Cardiac muscle cell (in vitro differentiated cells and primary cell): Measurements from ENCODE around the gene ERCC6L. TPM values are rescaled to one million over a fixed set of nuclear protein-coding genes. Genes with fewer than 3 reads are reported as not detected.

Source experiments
- DNase-seq, 2 donors: peaks; one replicate each; pipeline versions ENCODE4 v3.0.0 to v3.0.0-alpha.2; 2010 to 2017; ENCODE audit warnings: low read depth in 1 of 2, low spot score in 1 of 2
- H3K27ac ChIP-seq: fragments of 200-600 bp; sonication (generic); 2 replicates; pipeline ENCODE4 v1.5.1; 2016
- H3K27me3 ChIP-seq: fragments of 200-600 bp; sonication (generic); 2 replicates; pipeline ENCODE4 v1.6.0; 2016; ENCODE audit warnings: control low read depth
- H3K36me3 ChIP-seq: fragments of 200-600 bp; sonication (generic); 2 replicates; pipeline ENCODE4 v1.5.1; 2016; ENCODE audit warnings: control low read depth
- H3K4me1 ChIP-seq: fragments of 200-600 bp; sonication (generic); 2 replicates; pipeline ENCODE4 v1.8.1; 2017; ENCODE audit warnings: low read depth, mild to moderate bottlenecking, mixed run types
- H3K4me3 ChIP-seq: fragments of 200-600 bp; sonication (generic); 2 replicates; pipeline ENCODE4 v1.5.1; 2016; ENCODE audit warnings: mild to moderate bottlenecking
- H3K9me3 ChIP-seq: fragments of 200-600 bp; sonication (generic); 2 replicates; pipeline ENCODE4 v1.5.1; 2017; ENCODE audit warnings: low read depth, mild to moderate bottlenecking, control low read depth
- polyA plus RNA-seq: library from polyadenylated mRNA; unstranded; fragments of >200 nt; fragmentation: Nextera tagmentation; extraction: Ambion mirVana; gene quantifications from 2 replicates; pipeline ENCODE4 v1.2.1, GENCODE V29; 2016
- total RNA-seq: library from RNA; depleted of rRNA; stranded (reverse); fragments of >200 nt; gene quantifications from 2 replicates; pipeline ENCODE4 v1.2.3, GENCODE V29; 2016
- TF ChIP-seq, protein P1 (sequence below): IDR thresholded peaks from 2 replicates; pipeline ENCODE4 v1.5.1; 2012; ENCODE audit warnings: low read depth, mild to moderate bottlenecking, low read length

The ERCC6L gene, protein sequence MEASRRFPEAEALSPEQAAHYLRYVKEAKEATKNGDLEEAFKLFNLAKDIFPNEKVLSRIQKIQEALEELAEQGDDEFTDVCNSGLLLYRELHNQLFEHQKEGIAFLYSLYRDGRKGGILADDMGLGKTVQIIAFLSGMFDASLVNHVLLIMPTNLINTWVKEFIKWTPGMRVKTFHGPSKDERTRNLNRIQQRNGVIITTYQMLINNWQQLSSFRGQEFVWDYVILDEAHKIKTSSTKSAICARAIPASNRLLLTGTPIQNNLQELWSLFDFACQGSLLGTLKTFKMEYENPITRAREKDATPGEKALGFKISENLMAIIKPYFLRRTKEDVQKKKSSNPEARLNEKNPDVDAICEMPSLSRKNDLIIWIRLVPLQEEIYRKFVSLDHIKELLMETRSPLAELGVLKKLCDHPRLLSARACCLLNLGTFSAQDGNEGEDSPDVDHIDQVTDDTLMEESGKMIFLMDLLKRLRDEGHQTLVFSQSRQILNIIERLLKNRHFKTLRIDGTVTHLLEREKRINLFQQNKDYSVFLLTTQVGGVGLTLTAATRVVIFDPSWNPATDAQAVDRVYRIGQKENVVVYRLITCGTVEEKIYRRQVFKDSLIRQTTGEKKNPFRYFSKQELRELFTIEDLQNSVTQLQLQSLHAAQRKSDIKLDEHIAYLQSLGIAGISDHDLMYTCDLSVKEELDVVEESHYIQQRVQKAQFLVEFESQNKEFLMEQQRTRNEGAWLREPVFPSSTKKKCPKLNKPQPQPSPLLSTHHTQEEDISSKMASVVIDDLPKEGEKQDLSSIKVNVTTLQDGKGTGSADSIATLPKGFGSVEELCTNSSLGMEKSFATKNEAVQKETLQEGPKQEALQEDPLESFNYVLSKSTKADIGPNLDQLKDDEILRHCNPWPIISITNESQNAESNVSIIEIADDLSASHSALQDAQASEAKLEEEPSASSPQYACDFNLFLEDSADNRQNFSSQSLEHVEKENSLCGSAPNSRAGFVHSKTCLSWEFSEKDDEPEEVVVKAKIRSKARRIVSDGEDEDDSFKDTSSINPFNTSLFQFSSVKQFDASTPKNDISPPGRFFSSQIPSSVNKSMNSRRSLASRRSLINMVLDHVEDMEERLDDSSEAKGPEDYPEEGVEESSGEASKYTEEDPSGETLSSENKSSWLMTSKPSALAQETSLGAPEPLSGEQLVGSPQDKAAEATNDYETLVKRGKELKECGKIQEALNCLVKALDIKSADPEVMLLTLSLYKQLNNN
- total RNA-seq (0.81 and 2.9 TPM in 2 replicates), polyA plus RNA-seq (2.4 TPM in 2 replicates)

DNA sequence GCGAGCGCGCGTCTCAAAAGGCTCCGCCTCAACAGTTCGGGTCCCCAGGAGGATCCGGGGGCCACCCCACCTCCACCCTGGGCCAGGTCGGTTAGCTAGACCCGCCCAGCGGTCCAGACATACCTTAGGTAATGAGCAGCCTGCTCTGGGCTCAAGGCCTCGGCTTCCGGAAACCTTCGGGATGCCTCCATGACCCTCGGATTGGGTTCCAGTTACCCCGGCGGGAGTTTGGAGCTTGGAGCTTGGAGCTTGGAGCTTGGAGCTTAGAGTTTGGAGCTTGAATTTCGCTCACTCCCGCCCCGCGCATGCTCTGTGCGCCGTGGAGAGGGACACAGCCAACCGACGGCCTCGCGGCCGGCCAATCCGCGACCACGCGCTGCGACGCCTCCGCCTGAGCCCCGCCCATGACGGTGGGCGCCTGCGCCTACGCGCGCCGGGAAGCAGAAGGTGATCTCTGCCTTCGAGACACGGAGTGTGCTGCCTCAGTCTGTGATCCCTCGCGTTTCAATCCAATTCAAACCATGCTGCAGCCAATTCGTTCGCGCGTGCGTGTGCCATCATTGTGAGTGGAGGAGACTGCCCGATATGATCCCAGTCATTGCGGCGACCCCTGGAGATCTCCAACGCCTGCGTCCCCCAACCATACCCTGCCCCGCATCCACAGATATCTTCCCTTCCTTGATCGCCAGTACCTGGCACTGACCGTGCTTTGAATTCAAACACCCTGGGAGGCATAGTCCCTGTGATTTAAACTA, at the start of gene ERCC6L:
Gene ERCC6L (minus strand): TSS at position 307 of the 755 bp plus-strand sequence. CDS start 116 bp downstream, at position 191.
- no peaks in the 10 kb centered on the region for H3K27me3 ChIP-seq
- peak within 1 kb of the TSS; percentile 26 for H3K4me3 ChIP-seq

DNA sequence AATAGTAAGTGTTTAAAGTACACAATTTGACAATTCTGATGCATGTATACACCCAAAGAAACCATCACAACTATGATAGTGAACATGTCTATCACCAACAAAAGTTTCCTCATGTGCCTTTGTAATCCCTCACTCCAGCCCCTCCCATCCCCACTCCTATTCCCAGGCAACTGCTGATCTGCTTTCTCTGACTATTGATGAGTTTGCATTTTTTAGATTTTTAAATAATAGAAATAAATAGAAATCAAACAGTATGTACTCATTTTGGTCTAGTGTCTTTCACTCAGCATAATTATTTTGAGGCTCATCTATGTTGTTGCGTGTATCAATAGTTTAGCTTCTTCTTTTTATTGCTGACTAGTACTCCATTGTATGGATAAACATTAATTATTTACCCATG, 43.5 kb upstream of the ERCC6L start:
- TF ChIP-seq, protein P1, sequence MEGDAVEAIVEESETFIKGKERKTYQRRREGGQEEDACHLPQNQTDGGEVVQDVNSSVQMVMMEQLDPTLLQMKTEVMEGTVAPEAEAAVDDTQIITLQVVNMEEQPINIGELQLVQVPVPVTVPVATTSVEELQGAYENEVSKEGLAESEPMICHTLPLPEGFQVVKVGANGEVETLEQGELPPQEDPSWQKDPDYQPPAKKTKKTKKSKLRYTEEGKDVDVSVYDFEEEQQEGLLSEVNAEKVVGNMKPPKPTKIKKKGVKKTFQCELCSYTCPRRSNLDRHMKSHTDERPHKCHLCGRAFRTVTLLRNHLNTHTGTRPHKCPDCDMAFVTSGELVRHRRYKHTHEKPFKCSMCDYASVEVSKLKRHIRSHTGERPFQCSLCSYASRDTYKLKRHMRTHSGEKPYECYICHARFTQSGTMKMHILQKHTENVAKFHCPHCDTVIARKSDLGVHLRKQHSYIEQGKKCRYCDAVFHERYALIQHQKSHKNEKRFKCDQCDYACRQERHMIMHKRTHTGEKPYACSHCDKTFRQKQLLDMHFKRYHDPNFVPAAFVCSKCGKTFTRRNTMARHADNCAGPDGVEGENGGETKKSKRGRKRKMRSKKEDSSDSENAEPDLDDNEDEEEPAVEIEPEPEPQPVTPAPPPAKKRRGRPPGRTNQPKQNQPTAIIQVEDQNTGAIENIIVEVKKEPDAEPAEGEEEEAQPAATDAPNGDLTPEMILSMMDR, result no peak
- no peaks in the 10 kb centered on the region for H3K36me3 ChIP-seq
- no peak overlapping the region for H3K4me3 ChIP-seq
- no peak for DNase-seq
- no peaks in the 10 kb centered on the region for H3K4me1 ChIP-seq
- no peak overlapping the region for H3K27ac ChIP-seq
- no peaks in the 10 kb centered on the region for H3K27me3 ChIP-seq
- H3K9me3 ChIP-seq, result no peaks in the 10 kb centered on the region

More for the DNA sequence above, at the start of gene ERCC6L:
- no peaks in the 10 kb centered on the region for H3K36me3 ChIP-seq
- TF ChIP-seq, protein P1, result no peak
- no peaks in the 10 kb centered on the region for H3K9me3 ChIP-seq
- DNase-seq, result peak; percentile 85 to 90
- H3K27ac ChIP-seq, result no peak within 1 kb of the TSS
- H3K4me1 ChIP-seq, result no peaks in the 10 kb centered on the region

DNA sequence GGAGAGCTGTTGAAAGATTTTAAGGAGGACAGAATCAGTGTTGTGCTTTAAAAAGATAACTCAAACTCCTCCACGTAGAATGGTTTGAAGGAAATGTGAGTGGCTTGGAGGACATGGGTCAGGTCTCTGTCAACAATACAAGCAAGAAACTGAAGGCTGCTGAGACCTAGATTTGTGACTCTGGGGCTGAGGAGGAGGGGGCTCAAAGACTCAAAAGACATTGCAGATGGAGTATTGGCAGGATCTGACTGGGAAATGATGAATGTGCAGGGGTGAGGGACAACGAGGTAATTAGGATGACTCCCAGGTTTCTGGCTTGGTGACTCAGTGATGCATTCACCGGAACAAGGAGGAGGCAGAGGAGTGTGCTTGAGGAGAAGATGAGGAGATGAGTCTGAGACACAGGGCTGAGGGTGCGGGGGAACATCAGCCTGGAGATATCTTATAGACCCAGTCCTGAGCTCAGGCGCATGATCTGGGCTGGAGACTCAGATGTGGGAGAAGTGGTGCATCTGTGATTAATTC, 41.6 kb upstream of the ERCC6L start:
- H3K4me3 ChIP-seq, result no peak overlapping the region
- H3K27me3 ChIP-seq, result no peaks in the 10 kb centered on the region
- no peaks in the 10 kb centered on the region for H3K36me3 ChIP-seq
- TF ChIP-seq, protein P1, result no peak
- H3K4me1 ChIP-seq, result no peaks in the 10 kb centered on the region
- no peak for DNase-seq
- H3K27ac ChIP-seq, result no peak overlapping the region
- no peaks in the 10 kb centered on the region for H3K9me3 ChIP-seq

DNA sequence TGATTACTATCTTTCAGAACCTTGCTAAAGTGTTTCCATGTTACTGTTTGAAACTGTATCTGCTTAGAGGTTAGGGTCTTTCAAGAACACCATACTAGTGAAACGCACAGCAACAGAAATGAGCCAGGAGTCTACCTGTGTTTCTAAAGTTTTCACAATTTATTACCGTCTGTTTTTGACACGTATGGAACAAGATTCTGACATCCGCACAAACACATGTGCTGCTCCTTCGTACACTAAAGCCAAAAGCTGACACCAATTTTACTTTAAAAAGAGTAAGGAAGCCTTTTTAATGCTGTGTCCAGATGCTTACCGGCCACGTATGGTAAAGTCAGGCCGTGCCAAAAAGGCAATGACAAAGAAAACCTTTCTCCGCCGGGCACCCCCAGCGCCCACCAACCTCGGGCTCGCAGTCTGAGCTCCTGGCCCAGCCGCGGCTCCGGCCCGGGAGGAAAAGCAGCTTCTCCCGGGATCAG, 37.7 kb upstream of the ERCC6L start:
- TF ChIP-seq, protein P1, result no peak
- DNase-seq, result no peak
- no peaks in the 10 kb centered on the region for H3K27me3 ChIP-seq
- no peaks in the 10 kb centered on the region for H3K9me3 ChIP-seq
- peak overlapping the region; percentile 87 for H3K27ac ChIP-seq
- H3K4me1 ChIP-seq, result no peaks in the 10 kb centered on the region
- peaks cover 12% of the 10 kb centered on the region for H3K36me3 ChIP-seq
- peak overlapping the region; percentile 86 for H3K4me3 ChIP-seq
